Measurements from ENCODE around the gene LYPLA2.
A peak's percentile ranks its signal among the peaks of the same experiment; 100 is the strongest.

Gene LYPLA2

GRCh38 chr1:23805025-23805424 lies 14.1 kb downstream of the LYPLA2 start:
- H3K9ac ChIP-seq (ENCODE audit: low read depth, low read length) = no peak overlapping the region
- H3K4me1 ChIP-seq (ENCODE audit: control insufficient read depth, insufficient read depth, low read length) = no peaks in the 10 kb centered on the region

GRCh38 chr1:23806280-23806679 lies 15.3 kb downstream of the LYPLA2 start:
- H3K27me3 ChIP-seq (ENCODE audit: control insufficient read depth, insufficient read depth, low read length) = peaks cover 10% of the 10 kb centered on the region
- H3K4me3 ChIP-seq (ENCODE audit: low read depth, low read length) = no peak overlapping the region
- no peak overlapping the region for H3K9ac ChIP-seq (ENCODE audit: low read depth, low read length)
- no peaks in the 10 kb centered on the region for H3K36me3 ChIP-seq (ENCODE audit: control insufficient read depth, insufficient read depth, low read length)
- H3K4me1 ChIP-seq (ENCODE audit: control insufficient read depth, insufficient read depth, low read length) = peaks cover 3% of the 10 kb centered on the region
- no peaks in the 10 kb centered on the region for H3K9me3 ChIP-seq (ENCODE audit: control insufficient read depth, insufficient read depth, low read length)

More at GRCh38 chr1:23805025-23805424, 14.1 kb downstream of the LYPLA2 start:
- Histone ChIP-seq H3K27me3 (ENCODE audit: control insufficient read depth, insufficient read depth, low read length) (peaks cover 10% of the 10 kb centered on the region), H3K4me3 (ENCODE audit: low read depth, low read length) (no peak overlapping the region), H3K9me3 (ENCODE audit: control insufficient read depth, insufficient read depth, low read length) (no peaks in the 10 kb centered on the region), H3K36me3 (ENCODE audit: control insufficient read depth, insufficient read depth, low read length) (no peaks in the 10 kb centered on the region)

GRCh38 chr1:23807453-23807852 lies 16.5 kb downstream of the LYPLA2 start:
- Histone ChIP-seq H3K4me3 (ENCODE audit: low read depth, low read length) (no peak overlapping the region), H3K9ac (ENCODE audit: low read depth, low read length) (no peak overlapping the region), H3K36me3 (ENCODE audit: control insufficient read depth, insufficient read depth, low read length) (no peaks in the 10 kb centered on the region), H3K9me3 (ENCODE audit: control insufficient read depth, insufficient read depth, low read length) (no peaks in the 10 kb centered on the region), H3K4me1 (ENCODE audit: control insufficient read depth, insufficient read depth, low read length) (peaks cover 3% of the 10 kb centered on the region), H3K27me3 (ENCODE audit: control insufficient read depth, insufficient read depth, low read length) (peaks cover under 1% of the 10 kb centered on the region)

DNA sequence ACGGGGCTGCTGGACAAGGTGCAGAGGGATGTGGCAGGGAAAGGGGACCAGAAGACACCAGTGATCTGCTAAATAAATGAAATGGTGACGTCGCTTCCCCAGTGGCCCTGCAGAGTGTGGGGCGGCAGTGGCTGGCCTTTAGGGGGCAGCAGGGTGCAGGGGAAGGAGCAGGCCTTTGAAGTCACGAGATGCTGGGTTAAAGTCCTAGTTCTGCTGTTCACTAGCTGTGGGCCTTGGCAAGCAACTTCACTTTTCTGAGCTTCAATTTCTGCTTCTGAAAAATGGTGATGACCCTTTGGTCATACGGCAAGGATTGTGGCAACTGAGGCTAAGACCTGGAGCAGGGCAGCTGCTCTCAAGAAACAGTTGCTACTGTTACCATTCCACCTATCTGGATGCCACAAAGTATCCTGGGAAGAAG lies 18.8 kb downstream of the LYPLA2 start:
- peaks cover 3% of the 10 kb centered on the region for H3K36me3 ChIP-seq (ENCODE audit: control insufficient read depth, insufficient read depth, low read length)
- no peaks in the 10 kb centered on the region for H3K27me3 ChIP-seq (ENCODE audit: control insufficient read depth, insufficient read depth, low read length)
- no peak overlapping the region for H3K9ac ChIP-seq (ENCODE audit: low read depth, low read length)
- H3K4me1 ChIP-seq (ENCODE audit: control insufficient read depth, insufficient read depth, low read length) = peaks cover 3% of the 10 kb centered on the region
- H3K4me3 ChIP-seq (ENCODE audit: low read depth, low read length) = no peak overlapping the region
- no peaks in the 10 kb centered on the region for H3K9me3 ChIP-seq (ENCODE audit: control insufficient read depth, insufficient read depth, low read length)

DNA sequence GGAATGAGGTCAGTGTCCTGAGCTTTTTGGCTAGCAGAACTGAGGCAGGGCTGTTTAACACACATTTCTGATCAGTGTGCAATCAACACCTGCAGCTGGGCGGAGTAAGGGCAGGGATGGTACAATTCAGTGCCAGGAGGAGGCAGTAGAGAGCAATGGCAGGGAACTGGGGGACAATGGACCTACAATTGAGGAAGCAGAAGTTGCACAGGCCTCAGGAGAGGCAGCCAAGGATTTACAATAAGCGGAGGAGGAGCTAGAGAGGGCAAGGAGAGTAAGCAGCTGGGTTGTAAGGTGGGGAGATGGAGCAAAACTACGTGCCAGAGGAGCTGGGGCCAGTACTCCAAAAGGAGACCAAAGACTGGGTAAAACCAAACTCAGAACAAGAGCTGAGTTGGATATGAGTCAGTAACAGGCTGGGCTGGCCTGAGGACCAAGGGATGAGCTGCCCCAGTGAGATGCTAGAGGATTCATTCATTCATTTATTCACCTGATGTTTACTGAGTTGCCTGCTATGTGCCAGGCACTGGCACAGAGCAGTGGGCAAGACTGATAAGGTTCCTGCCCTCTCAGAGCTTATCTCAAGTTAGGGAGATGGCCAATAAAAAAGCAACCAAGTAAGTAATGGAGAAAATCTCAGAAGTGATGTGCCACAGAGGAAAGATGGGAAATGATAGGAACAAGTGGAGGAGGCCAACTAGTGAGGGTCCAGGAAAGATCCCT lies 20.0 kb downstream of the LYPLA2 start:
- H3K9me3 ChIP-seq (ENCODE audit: control insufficient read depth, insufficient read depth, low read length) = no peaks in the 10 kb centered on the region
- H3K36me3 ChIP-seq (ENCODE audit: control insufficient read depth, insufficient read depth, low read length) = peaks cover 3% of the 10 kb centered on the region
- no peaks in the 10 kb centered on the region for H3K27me3 ChIP-seq (ENCODE audit: control insufficient read depth, insufficient read depth, low read length)
- no peak overlapping the region for H3K4me3 ChIP-seq (ENCODE audit: low read depth, low read length)
- H3K4me1 ChIP-seq (ENCODE audit: control insufficient read depth, insufficient read depth, low read length) = peaks cover 3% of the 10 kb centered on the region
- H3K9ac ChIP-seq (ENCODE audit: low read depth, low read length) = no peak overlapping the region

- no peaks in the 10 kb centered on the region for H3K9me3 ChIP-seq (ENCODE audit: control insufficient read depth, insufficient read depth, low read length)
- H3K36me3 ChIP-seq (ENCODE audit: control insufficient read depth, insufficient read depth, low read length) = peaks cover 3% of the 10 kb centered on the region
- no peak overlapping the region for H3K4me3 ChIP-seq (ENCODE audit: low read depth, low read length)
- peaks cover 3% of the 10 kb centered on the region for H3K4me1 ChIP-seq (ENCODE audit: control insufficient read depth, insufficient read depth, low read length)
- no peaks in the 10 kb centered on the region for H3K27me3 ChIP-seq (ENCODE audit: control insufficient read depth, insufficient read depth, low read length)
- no peak overlapping the region for H3K9ac ChIP-seq (ENCODE audit: low read depth, low read length)
Observed at GRCh38 chr1:23814016-23814415, 23.1 kb downstream of the LYPLA2 start.

DNA sequence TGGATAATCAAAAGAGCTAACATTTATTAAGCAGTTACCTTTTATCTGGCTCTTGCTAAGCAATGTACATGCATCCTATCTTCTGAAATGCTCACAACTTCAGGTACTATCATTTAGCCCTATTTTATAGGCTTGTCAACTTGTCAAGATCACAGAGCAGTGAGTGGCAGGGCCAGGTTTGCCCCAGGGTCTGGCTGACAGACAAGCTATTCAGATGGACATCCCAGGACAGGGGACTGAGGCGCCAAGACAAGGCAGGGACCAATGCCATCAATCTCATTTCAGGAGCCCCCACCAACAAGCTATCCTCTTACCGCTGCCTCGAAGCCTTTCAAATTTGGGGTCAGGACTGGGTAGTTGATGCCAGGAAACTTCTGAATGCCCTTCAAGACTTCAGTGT lies 25.4 kb downstream of the LYPLA2 start:
- Histone ChIP-seq H3K27me3 (ENCODE audit: control insufficient read depth, insufficient read depth, low read length) (no peaks in the 10 kb centered on the region), H3K9me3 (ENCODE audit: control insufficient read depth, insufficient read depth, low read length) (no peaks in the 10 kb centered on the region), H3K4me1 (ENCODE audit: control insufficient read depth, insufficient read depth, low read length) (no peaks in the 10 kb centered on the region), H3K36me3 (ENCODE audit: control insufficient read depth, insufficient read depth, low read length) (peaks cover 3% of the 10 kb centered on the region), H3K4me3 (ENCODE audit: low read depth, low read length) (no peak overlapping the region), H3K9ac (ENCODE audit: low read depth, low read length) (no peak overlapping the region)

- H3K9me3 ChIP-seq (ENCODE audit: control insufficient read depth, insufficient read depth, low read length) = no peaks in the 10 kb centered on the region
Observed at GRCh38 chr1:23816906-23817305, 26.0 kb downstream of the LYPLA2 start.

DNA sequence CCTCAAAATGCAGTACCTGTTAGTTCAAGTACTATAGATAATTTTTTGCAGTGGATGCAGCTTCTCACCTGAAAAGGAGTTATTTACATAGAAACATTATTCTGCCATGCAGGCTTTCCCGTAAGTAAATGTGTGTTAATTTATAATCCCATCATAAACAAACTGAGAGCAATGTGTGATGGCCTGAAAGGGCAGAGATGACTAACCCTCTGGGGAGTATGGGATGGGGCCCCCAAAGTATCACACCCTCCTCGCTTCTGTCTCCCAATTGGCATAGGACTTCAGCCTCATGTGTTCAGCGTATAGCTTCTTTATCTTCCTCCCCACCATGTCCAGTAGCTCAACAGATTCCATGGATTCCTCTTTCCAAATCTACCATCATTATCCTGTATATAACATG lies 26.7 kb downstream of the LYPLA2 start:
- Histone ChIP-seq H3K4me3 (ENCODE audit: low read depth, low read length) (no peak overlapping the region), H3K9me3 (ENCODE audit: control insufficient read depth, insufficient read depth, low read length) (no peaks in the 10 kb centered on the region), H3K27me3 (ENCODE audit: control insufficient read depth, insufficient read depth, low read length) (no peaks in the 10 kb centered on the region), H3K36me3 (ENCODE audit: control insufficient read depth, insufficient read depth, low read length) (peaks cover 3% of the 10 kb centered on the region), H3K9ac (ENCODE audit: low read depth, low read length) (no peak overlapping the region), H3K4me1 (ENCODE audit: control insufficient read depth, insufficient read depth, low read length) (no peaks in the 10 kb centered on the region)

More at GRCh38 chr1:23816906-23817305, 26.0 kb downstream of the LYPLA2 start:
- Histone ChIP-seq H3K9ac (ENCODE audit: low read depth, low read length) (no peak overlapping the region), H3K36me3 (ENCODE audit: control insufficient read depth, insufficient read depth, low read length) (peaks cover 3% of the 10 kb centered on the region), H3K4me1 (ENCODE audit: control insufficient read depth, insufficient read depth, low read length) (no peaks in the 10 kb centered on the region), H3K27me3 (ENCODE audit: control insufficient read depth, insufficient read depth, low read length) (no peaks in the 10 kb centered on the region), H3K4me3 (ENCODE audit: low read depth, low read length) (no peak overlapping the region)

DNA sequence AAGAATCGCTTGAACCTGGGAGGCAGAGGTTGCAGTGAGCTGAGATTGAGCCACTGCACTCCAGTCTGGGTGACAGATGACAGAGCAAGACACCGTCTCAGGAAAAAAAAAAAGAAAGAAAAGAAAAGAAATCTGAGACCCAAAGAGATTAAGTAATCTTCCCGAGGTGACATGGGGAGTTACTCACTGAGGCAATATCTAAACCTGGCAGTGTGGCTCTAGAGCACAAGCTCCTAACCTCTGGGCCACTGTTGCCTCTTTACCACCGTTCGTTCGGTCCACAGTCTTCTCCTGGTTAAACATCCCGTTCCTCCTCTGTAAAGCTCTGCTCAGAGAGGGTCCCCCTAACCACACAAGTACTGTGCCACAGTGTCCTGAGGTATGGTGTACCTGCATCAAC lies 32.8 kb downstream of the LYPLA2 start:
- Histone ChIP-seq H3K9ac (ENCODE audit: low read depth, low read length) (no peak overlapping the region), H3K27me3 (ENCODE audit: control insufficient read depth, insufficient read depth, low read length) (no peaks in the 10 kb centered on the region), H3K9me3 (ENCODE audit: control insufficient read depth, insufficient read depth, low read length) (no peaks in the 10 kb centered on the region), H3K36me3 (ENCODE audit: control insufficient read depth, insufficient read depth, low read length) (no peaks in the 10 kb centered on the region), H3K4me3 (ENCODE audit: low read depth, low read length) (peak overlapping the region; percentile 97), H3K4me1 (ENCODE audit: control insufficient read depth, insufficient read depth, low read length) (no peaks in the 10 kb centered on the region)

- Histone ChIP-seq H3K4me1 (ENCODE audit: control insufficient read depth, insufficient read depth, low read length) (no peaks in the 10 kb centered on the region), H3K36me3 (ENCODE audit: control insufficient read depth, insufficient read depth, low read length) (no peaks in the 10 kb centered on the region)
Observed at GRCh38 chr1:23824711-23825075, 33.7 kb downstream of the LYPLA2 start.

DNA sequence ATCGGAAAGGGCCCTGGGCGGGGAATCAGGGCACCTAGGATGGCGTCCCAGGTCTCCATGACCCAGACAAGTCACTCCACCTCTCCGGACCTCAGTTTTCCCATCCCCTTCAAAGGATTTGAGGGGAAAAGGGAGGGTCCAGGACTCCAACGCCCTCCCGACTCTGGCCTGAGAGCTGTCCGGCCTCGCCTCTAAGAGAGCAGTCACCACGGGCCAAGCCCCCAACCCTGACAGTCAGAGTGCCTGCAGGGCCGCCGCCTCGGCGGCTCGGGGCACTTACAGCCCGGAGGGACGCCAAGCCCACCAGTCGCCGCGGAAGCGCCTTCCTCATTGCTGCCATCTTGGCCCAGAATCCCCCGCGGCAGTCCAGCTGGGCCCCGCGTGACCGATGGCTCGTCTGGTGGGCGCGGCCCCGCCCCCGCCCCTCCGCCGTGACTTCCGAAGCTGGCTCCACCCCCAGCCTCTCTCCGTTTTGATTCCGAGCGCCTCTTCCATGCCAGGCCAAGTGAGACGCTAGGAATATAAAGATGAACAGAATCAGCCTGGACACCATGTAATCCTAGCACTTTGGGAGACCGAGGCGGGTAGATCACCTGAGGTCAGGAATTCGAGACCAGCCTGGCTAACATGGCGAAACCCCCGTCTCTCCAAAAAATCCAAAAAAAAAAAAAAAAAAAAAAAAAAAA lies 34.3 kb downstream of the LYPLA2 start, which contains the start of gene HMGCL:
Gene HMGCL, minus strand, starts transcription at position 354 of the 686 bp plus-strand sequence. Its CDS starts 14 bp downstream, at position 340.
- no peaks in the 10 kb centered on the region for H3K36me3 ChIP-seq (ENCODE audit: control insufficient read depth, insufficient read depth, low read length)
- H3K27me3 ChIP-seq (ENCODE audit: control insufficient read depth, insufficient read depth, low read length) = no peaks in the 10 kb centered on the region
- no peaks in the 10 kb centered on the region for H3K9me3 ChIP-seq (ENCODE audit: control insufficient read depth, insufficient read depth, low read length)
- H3K4me3 ChIP-seq (ENCODE audit: low read depth, low read length) = peak within 1 kb of the TSS; percentile 97
- H3K4me1 ChIP-seq (ENCODE audit: control insufficient read depth, insufficient read depth, low read length) = no peaks in the 10 kb centered on the region
- H3K9ac ChIP-seq (ENCODE audit: low read depth, low read length) = peak within 1 kb of the TSS; percentile 93

More at GRCh38 chr1:23824711-23825075, 33.7 kb downstream of the LYPLA2 start:
- Histone ChIP-seq H3K9ac (ENCODE audit: low read depth, low read length) (peak overlapping the region; percentile 93), H3K9me3 (ENCODE audit: control insufficient read depth, insufficient read depth, low read length) (no peaks in the 10 kb centered on the region), H3K4me3 (ENCODE audit: low read depth, low read length) (peak overlapping the region; percentile 97), H3K27me3 (ENCODE audit: control insufficient read depth, insufficient read depth, low read length) (no peaks in the 10 kb centered on the region)
